Esophagus muscularis mucosa (tissue), 4 donors: ENCODE measurements around the gene CDH4. TPM values are rescaled to one million over a fixed set of nuclear protein-coding genes. Genes with fewer than 3 reads are reported as not detected.

Experiments
- DNase-seq: peaks from one replicate; pipeline ENCODE4 v3.0.0-alpha.2; 2017; ENCODE audit errors: extremely low spot score
- H3K27ac ChIP-seq, 4 donors: fragments of 200-600 bp; sonication (generic); replicated peaks in 1 of 4; 1 replicate in 3 of 4; 2 replicates in 1 of 4; pipeline ENCODE4 v1.5.1; 2016 to 2019; ENCODE audit warnings: mild to moderate bottlenecking in 1 of 4
- H3K27me3 ChIP-seq, 4 donors: fragments of 200-600 bp; sonication (generic); one replicate each; pipeline versions ENCODE4 v1.5.1 to v1.6.0; 2016 to 2019
- H3K36me3 ChIP-seq, 4 donors: fragments of 200-600 bp; sonication (generic); one replicate each; pipeline ENCODE4 v1.5.1; 2016 to 2019
- H3K4me1 ChIP-seq, 4 donors: fragments of 200-600 bp; sonication (generic); one replicate each; pipeline ENCODE4 v1.5.1; 2016 to 2019
- H3K4me3 ChIP-seq, 4 donors: fragments of 200-600 bp; sonication (generic); 1 replicate in 2 of 4; 2 replicates in 2 of 4; pipeline ENCODE4 v1.5.1; 2016 to 2019; ENCODE audit warnings: mild to moderate bottlenecking in 4 of 4, moderate library complexity in 1 of 4
- H3K9me3 ChIP-seq, 4 donors: fragments of 200-600 bp; sonication (generic); 1 replicate in 3 of 4; 2 replicates in 1 of 4; pipeline ENCODE4 v1.5.1; 2016 to 2019
- CTCF ChIP-seq, 3 experiments: fragments of 200-600 bp in 2 of 3; fragments of 450-650 bp in 1 of 3; sonication (generic) in 2 of 3; IDR thresholded peaks; one replicate each; pipeline ENCODE4 v1.5.1; 2017 to 2019; ENCODE audit warnings: antibody characterized with exemption in 3 of 3, mild to moderate bottlenecking in 2 of 3, moderate library complexity in 1 of 3
- EP300 ChIP-seq: sonication (generic); formaldehyde crosslinking; IDR thresholded peaks from one replicate; pipeline ENCODE4 v1.6.1; 2017; ENCODE audit warnings: antibody characterized with exemption
- POLR2A ChIP-seq: fragments of 450-650 bp; IDR thresholded peaks from one replicate; pipeline ENCODE4 v1.6.1; 2017; ENCODE audit warnings: antibody characterized with exemption, moderate library complexity, mild to moderate bottlenecking, low read depth
- POLR2AphosphoS5 ChIP-seq, 2 donors: sonication (generic); formaldehyde crosslinking; IDR thresholded peaks; one replicate each; pipeline ENCODE4 v1.6.1; 2017; ENCODE audit warnings: antibody characterized with exemption in 2 of 2
- WGBS: methylation state at CpG from one replicate; pipeline ENCODE4 v1.1.5; 2018; 5-methylcytosine and 5-hydroxymethylcytosine counted together
- intact Hi-C: fragments of 100-400 bp; cut with DNase I; formaldehyde crosslinking; loops from one replicate; pipeline ENCODE4 v1.15.1; 2023
- total RNA-seq, 4 donors: library from RNA; depleted of rRNA; stranded (reverse); fragments of >200 nt; gene quantifications; one replicate each; pipeline versions ENCODE4 v1.1.0 to v1.2.1, GENCODE V29; 2016

The CDH4 gene
- total RNA-seq, 4 donors from 2014 or later, result 0.42 to 1.3 (median 0.48) TPM

GRCh38 chr20:61830241-61830930, 578.3 kb downstream of the CDH4 start:
- H3K36me3 ChIP-seq, result no peaks in the 10 kb centered on the region
- H3K4me1 ChIP-seq, result no peaks in the 10 kb centered on the region
- H3K9me3 ChIP-seq, result no peaks in the 10 kb centered on the region
- no peak for DNase-seq
- TF ChIP-seq EP300 (no peak), POLR2A (no peak), POLR2AphosphoS5 (IDR thresholded peaks at IDR 0.05) (no peak), CTCF (IDR thresholded peaks at IDR 0.05) (no peak)
- 82% methylated on average over 29 of the region's 30 CpGs for WGBS
- intact Hi-C loops, result no loop called here
- peaks cover 0 to 44% (median 2%) of the 10 kb centered on the region in 4 donors for H3K27me3 ChIP-seq
- no peak overlapping the region for H3K4me3 ChIP-seq
- no peak overlapping the region for H3K27ac ChIP-seq

- no peak overlapping the region for H3K4me3 ChIP-seq
- H3K27me3 ChIP-seq, result peaks cover 0 to 44% (median 2%) of the 10 kb centered on the region in 4 donors
- intact Hi-C loops, result no loop called here
- DNase-seq, result no peak
- 56% methylated on average over 7 of the region's 8 CpGs for WGBS
- TF ChIP-seq CTCF (IDR thresholded peaks at IDR 0.05), result no peak
- no peak for TF ChIP-seq POLR2AphosphoS5 (IDR thresholded peaks at IDR 0.05)
- TF ChIP-seq EP300, result no peak
- TF ChIP-seq POLR2A, result no peak
- no peaks in the 10 kb centered on the region for H3K36me3 ChIP-seq
- no peak overlapping the region for H3K27ac ChIP-seq
- no peaks in the 10 kb centered on the region for H3K9me3 ChIP-seq
- H3K4me1 ChIP-seq, result no peaks in the 10 kb centered on the region
These were observed 578.9 kb downstream of the CDH4 start for GRCh38 chr20:61830991-61831390.

- intact Hi-C loops, result no loop called here
These were observed 580.1 kb downstream of the CDH4 start for GRCh38 chr20:61832181-61832580.

GRCh38 chr20:61833807-61834610, 581.9 kb downstream of the CDH4 start:
- TF ChIP-seq CTCF (IDR thresholded peaks at IDR 0.05), result no peak
- no peak for TF ChIP-seq POLR2A
- no peak for TF ChIP-seq EP300
- TF ChIP-seq POLR2AphosphoS5 (IDR thresholded peaks at IDR 0.05), result no peak
- DNase-seq, result no peak
- intact Hi-C loops, result no loop called here
- Histone ChIP-seq H3K9me3 (no peaks in the 10 kb centered on the region), H3K36me3 (no peaks in the 10 kb centered on the region), H3K4me3 (no peak overlapping the region), H3K4me1 (no peaks in the 10 kb centered on the region), H3K27me3 (peaks cover 0 to 40% (median 2%) of the 10 kb centered on the region in 4 donors), H3K27ac (no peak overlapping the region)
- 76% methylated on average over 9 of the region's 14 CpGs for WGBS

More at GRCh38 chr20:61832181-61832580, 580.1 kb downstream of the CDH4 start:
- Histone ChIP-seq H3K27ac (no peak overlapping the region), H3K36me3 (no peaks in the 10 kb centered on the region), H3K4me3 (no peak overlapping the region), H3K9me3 (no peaks in the 10 kb centered on the region), H3K4me1 (no peaks in the 10 kb centered on the region), H3K27me3 (peaks cover 0 to 44% (median 2%) of the 10 kb centered on the region in 4 donors)
- no peak for DNase-seq
- WGBS, result 73% methylated on average over 2 of the region's 2 CpGs
- TF ChIP-seq EP300 (no peak), POLR2A (no peak), CTCF (IDR thresholded peaks at IDR 0.05) (no peak), POLR2AphosphoS5 (IDR thresholded peaks at IDR 0.05) (no peak)
